Coronary artery (tissue), 2 donors: ENCODE data around the gene PSORS1C2.
A peak's percentile ranks its signal among the peaks of the same experiment; 100 is the strongest.

ENCODE experiments used
- DNase-seq: peaks from one replicate; pipeline ENCODE4 v3.0.0-alpha.2; 2017; ENCODE audit warnings: low spot score
- H3K27ac ChIP-seq, 2 donors: fragments of 200-600 bp; sonication (generic); one replicate each; pipeline ENCODE4 v1.5.1; 2016 to 2019
- H3K4me3 ChIP-seq: fragments of 200-600 bp; sonication (generic); 2 replicates; pipeline ENCODE4 v1.5.1; 2016; ENCODE audit warnings: mild to moderate bottlenecking, moderate library complexity
- TF ChIP-seq, protein P1 (sequence below): fragments of 200-600 bp; sonication (generic); IDR thresholded peaks from one replicate; pipeline ENCODE4 v1.5.1; 2019; ENCODE audit warnings: antibody characterized with exemption

Gene PSORS1C2

DNA sequence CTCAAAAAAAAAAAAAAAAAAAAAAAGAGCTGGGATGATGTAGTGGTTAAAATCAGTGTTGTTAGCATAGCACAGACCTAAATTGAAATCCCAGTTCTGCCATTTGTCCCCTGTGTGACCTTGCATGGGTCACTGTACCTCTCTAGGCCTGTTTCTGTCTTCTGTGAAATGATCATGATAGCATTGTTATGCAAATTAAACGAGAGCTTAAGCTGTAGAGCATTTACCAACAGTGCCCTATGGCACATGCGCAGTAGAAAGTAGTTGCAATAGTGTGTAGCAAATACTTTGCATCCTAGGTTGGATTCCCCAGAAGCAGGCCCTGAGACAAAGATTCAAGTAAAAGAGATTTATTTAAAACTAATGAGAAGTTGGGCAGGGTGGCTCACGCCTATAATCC, 7.3 kb downstream of the PSORS1C2 start:
- Histone ChIP-seq H3K4me3 (no peak overlapping the region), H3K27ac (no peak overlapping the region)
- DNase-seq, result no peak
- TF ChIP-seq, protein P1, sequence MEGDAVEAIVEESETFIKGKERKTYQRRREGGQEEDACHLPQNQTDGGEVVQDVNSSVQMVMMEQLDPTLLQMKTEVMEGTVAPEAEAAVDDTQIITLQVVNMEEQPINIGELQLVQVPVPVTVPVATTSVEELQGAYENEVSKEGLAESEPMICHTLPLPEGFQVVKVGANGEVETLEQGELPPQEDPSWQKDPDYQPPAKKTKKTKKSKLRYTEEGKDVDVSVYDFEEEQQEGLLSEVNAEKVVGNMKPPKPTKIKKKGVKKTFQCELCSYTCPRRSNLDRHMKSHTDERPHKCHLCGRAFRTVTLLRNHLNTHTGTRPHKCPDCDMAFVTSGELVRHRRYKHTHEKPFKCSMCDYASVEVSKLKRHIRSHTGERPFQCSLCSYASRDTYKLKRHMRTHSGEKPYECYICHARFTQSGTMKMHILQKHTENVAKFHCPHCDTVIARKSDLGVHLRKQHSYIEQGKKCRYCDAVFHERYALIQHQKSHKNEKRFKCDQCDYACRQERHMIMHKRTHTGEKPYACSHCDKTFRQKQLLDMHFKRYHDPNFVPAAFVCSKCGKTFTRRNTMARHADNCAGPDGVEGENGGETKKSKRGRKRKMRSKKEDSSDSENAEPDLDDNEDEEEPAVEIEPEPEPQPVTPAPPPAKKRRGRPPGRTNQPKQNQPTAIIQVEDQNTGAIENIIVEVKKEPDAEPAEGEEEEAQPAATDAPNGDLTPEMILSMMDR, result no peak

DNA sequence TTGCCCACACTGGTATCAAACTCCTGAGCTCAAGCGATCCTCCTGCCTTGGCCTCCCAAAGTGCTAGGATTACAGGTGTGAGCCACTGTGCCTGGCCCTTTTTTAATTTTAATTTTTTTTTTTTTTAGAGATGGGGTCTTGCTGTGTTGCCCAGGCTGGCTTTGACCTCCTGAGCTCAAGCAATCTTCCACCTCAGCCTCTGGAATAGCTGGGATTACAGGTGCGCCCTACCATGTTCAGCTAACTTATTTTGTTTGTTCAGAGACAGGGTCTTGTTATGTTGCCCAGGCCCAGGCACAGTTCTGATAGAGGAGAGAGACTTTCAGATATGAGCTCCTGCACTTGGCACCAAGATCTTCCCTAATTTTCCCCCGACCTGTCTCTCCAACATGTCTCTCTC, 8.1 kb downstream of the PSORS1C2 start:
- TF ChIP-seq, protein P1, result no peak
- Histone ChIP-seq H3K27ac (no peak overlapping the region), H3K4me3 (no peak overlapping the region)
- DNase-seq, result no peak

DNA sequence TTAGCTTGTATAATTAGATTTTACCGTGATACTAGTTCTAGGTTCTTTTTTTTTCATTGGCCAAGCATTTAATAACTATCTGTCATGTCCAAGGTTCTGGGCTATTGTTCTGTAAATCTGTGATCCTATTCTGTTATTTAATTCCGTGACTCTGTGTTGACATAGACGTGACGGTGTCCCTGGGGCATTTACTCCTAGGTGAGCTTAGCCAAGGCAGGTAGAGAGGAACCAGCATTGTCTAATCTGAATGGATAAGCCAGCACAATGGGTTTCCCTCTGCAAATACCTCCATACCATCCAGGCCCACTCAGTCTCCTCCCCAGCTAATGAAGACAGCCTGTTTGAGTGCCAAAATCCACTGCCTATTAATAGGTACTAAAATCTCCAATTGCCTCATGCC, 9.7 kb downstream of the PSORS1C2 start:
- TF ChIP-seq, protein P1, result no peak
- DNase-seq, result no peak
- no peak overlapping the region for H3K27ac ChIP-seq
- no peak overlapping the region for H3K4me3 ChIP-seq

DNA sequence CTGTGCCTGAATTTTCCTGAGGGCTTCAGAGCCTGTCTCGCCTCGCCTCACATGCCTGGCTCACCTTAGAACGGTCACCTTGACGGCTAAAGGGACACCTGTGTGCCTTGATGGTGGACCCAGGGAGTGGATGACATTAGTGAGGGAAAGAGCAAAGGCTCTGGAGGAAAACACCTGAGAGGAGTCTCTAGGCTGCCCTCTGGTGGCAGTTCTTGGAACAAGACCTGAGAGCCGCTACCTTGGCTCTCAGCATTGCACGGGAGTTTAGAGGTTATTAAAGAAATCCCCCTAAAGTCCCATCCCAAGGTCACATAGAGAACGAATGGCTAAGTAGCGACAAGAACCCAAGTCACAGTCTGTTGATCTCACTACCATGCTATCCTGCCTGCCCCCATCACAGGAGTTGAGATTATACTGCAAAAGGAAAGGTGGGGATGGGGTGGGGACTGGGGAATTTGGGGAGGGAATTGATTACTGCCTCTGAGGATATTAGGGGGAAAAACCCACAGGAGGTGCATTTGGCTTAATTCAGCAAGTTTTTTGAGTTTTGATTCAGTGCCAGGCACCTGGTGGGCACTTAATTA, 10.7 kb downstream of the PSORS1C2 start:
- no peak overlapping the region for H3K27ac ChIP-seq
- H3K4me3 ChIP-seq, result no peak overlapping the region
- TF ChIP-seq, protein P1, result peak; percentile 88
- DNase-seq, result no peak

DNA sequence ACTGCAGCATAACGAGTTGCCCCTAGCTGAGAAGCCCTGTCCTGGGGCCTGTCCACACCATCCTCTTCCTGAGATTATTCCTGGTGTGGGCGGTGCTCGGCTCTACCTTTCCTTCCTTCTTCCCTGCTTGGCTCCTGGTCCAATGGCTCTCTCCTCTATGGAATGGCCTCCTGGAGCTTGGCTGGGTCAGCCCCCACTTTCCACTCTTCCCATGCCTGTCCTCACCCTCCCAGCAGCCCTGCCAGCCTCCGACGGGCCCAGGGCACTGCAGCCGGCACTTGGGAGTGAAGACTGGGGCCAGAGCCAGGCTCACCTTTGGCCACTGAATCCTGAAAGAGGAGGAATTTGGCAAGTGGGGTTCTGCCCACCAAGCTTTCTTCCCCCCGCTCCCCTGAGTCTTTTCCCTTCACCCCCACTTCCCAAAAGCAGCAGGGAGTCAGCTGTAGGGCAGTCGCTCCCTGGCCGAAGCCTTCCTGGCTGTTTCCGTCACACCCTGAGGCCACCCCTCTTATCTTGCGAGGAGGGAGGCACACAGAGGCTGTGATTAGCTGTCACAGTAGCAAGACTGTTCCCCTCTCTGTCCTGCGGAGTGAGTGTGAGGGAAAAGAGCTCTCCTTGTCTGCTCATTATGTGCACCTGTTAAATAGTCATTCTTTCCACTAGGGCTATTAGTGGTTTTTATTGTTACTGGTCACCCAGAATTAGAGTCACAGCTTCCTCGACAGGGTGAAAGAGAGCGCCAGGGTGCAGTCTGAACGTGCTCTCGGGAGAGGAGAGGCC, 12.3 kb downstream of the PSORS1C2 start:
- TF ChIP-seq, protein P1, result no peak
- DNase-seq, result no peak
- Histone ChIP-seq H3K4me3 (no peak overlapping the region), H3K27ac (no peak overlapping the region)

DNA sequence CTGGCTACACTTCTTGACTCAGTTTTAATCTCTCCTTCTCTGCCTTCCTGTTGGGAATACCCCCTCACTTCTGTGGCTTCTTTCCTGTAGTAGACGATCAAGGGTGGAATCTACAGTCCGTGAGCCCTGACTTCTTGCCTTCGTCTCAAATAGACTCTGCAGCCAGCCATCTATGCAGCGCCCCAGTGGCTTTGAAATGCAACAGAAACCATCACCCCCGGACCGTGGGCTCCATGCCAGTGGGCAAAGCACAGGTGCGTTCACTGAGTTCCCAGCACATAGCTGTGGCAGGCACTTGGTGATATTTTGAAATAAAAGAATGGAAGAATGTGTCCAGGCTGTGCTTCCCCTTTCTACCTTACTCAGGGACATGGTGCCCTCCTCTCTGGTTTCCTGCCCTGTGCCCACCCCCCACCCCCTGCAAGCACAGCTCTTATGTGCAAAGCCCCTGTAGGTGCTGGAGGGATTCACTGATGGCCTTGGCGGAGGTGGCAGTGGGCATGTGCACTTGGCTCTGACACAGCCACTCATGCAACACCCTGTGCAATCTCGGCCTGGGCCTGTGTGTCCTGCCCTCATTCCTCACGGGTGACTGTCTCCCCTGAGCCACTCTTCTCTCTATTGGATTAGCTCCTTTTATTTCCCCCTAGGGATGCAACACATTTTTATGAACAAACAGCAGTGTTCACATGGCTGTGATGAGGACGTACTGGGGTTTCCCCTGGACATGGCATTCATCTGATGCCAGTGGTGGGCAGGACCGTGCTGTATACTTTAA, 13.1 kb downstream of the PSORS1C2 start:
- Histone ChIP-seq H3K4me3 (no peak overlapping the region), H3K27ac (no peak overlapping the region)
- no peak for DNase-seq
- TF ChIP-seq, protein P1, result no peak
